C4-2B (cell line): ENCODE measurements around the gene ARMH2.

Experiments
- CTCF ChIP-seq: fragments of 450-650 bp; conservative IDR thresholded peaks from 2 replicates; pipeline ENCODE4 v1.5.1; 2017; ENCODE audit warnings: mild to moderate bottlenecking
- ZFX ChIP-seq: fragments of 450-650 bp; IDR thresholded peaks from 2 replicates; pipeline ENCODE4 v1.6.1; 2017

GRCh38 chr6:24749297-24749696 is 49.4 kb downstream of the ARMH2 start:
- TF ChIP-seq CTCF, result no peak
- TF ChIP-seq ZFX, result no peak
